IPS-18a (cell line): Measurements from ENCODE around the gene TBCD.

Experiments
- H3K27ac ChIP-seq: one replicate; pipeline ENCODE4 v1.5.1; 2013; ENCODE audit warnings: low read length
- H3K27me3 ChIP-seq: one replicate; pipeline ENCODE4 v1.6.1; 2013; ENCODE audit warnings: mild to moderate bottlenecking, low read length; ENCODE audit not compliant: control insufficient read depth, insufficient read depth
- H3K36me3 ChIP-seq: one replicate; pipeline ENCODE4 v1.6.1; 2013; ENCODE audit warnings: low read depth, low read length; ENCODE audit not compliant: control insufficient read depth
- H3K4me1 ChIP-seq: one replicate; pipeline ENCODE4 v1.6.1; 2013; ENCODE audit warnings: low read depth, low read length; ENCODE audit not compliant: control insufficient read depth
- H3K4me3 ChIP-seq: one replicate; pipeline ENCODE4 v1.5.1; 2013; ENCODE audit warnings: low read length
- H3K9ac ChIP-seq: one replicate; pipeline ENCODE4 v1.6.1; 2013; ENCODE audit warnings: mild to moderate bottlenecking, low read length, moderate library complexity
- H3K9me3 ChIP-seq: one replicate; pipeline ENCODE4 v1.6.1; 2013; ENCODE audit warnings: low read depth, low read length; ENCODE audit not compliant: control insufficient read depth

The TBCD gene

DNA sequence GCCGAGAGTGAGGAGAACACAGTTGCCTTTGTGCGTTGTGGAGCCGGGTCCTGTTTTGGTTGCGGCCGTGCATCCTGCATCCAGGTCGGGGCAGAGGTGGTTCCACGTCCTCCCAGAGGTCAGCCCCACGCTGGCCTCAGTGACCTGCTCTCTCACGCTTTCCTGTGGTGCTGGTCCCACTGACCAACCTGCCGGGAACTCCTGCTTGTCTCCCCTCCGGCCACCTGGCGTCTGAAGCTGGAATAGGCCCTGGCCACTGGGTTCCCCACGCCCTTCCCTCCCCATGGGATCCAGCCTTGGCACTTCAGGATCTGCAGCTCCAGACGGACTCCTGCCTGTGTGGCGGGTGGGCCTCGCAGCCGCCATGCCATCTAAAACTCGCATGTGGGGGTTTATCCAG is 173.5 kb downstream of the TBCD start:
- Histone ChIP-seq H3K9me3 (no peaks in the 10 kb centered on the region), H3K4me1 (no peaks in the 10 kb centered on the region), H3K27me3 (no peaks in the 10 kb centered on the region), H3K9ac (no peak overlapping the region), H3K36me3 (peaks cover 59% of the 10 kb centered on the region), H3K4me3 (no peak overlapping the region), H3K27ac (no peak overlapping the region)

DNA sequence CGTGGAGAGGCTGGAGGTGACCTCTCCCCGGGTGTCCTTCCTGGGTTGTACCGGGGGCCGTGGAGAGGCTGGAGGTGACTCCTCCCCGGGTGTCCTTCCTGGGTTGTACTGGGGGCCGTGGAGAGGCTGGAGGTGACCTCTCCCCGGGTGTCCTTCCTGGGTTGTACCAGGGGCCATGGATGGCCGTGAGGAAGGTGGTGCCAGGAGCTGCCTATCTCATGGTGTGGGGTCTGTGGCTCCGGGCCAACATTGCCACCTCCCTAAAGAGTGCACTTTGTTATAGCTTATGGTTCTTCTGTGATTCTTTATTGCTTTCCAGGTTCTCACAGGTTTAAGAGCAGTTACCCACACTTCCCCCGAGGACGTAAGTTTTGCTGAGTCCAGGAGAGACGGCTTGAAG is 174.2 kb downstream of the TBCD start:
- H3K4me1 ChIP-seq: no peaks in the 10 kb centered on the region
- no peak overlapping the region for H3K27ac ChIP-seq
- H3K36me3 ChIP-seq: peaks cover 64% of the 10 kb centered on the region
- H3K9me3 ChIP-seq: no peaks in the 10 kb centered on the region
- no peaks in the 10 kb centered on the region for H3K27me3 ChIP-seq
- H3K4me3 ChIP-seq: no peak overlapping the region
- H3K9ac ChIP-seq: no peak overlapping the region

DNA sequence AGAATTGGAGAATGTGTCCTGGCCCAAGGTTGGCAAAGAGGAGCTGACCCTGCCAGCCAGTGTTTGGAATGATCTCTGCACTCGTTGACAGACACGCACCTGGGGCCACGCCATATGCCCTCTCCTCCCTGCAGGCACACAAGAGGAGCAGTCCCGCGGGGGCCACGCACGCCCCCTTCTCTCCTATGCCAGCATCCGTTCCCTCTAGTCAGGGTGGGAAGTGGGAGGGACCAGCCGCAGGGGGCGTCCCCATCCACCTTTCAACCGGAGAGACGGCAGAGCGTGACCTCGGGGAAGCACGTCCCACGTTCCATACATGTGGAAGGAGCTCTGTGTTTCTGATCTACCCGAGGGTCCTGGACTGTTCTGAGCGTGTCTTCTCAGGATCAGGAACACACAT is 174.9 kb downstream of the TBCD start:
- Histone ChIP-seq H3K9me3 (no peaks in the 10 kb centered on the region), H3K36me3 (peaks cover 62% of the 10 kb centered on the region), H3K27me3 (no peaks in the 10 kb centered on the region), H3K4me3 (no peak overlapping the region), H3K27ac (no peak overlapping the region), H3K4me1 (no peaks in the 10 kb centered on the region), H3K9ac (no peak overlapping the region)

DNA sequence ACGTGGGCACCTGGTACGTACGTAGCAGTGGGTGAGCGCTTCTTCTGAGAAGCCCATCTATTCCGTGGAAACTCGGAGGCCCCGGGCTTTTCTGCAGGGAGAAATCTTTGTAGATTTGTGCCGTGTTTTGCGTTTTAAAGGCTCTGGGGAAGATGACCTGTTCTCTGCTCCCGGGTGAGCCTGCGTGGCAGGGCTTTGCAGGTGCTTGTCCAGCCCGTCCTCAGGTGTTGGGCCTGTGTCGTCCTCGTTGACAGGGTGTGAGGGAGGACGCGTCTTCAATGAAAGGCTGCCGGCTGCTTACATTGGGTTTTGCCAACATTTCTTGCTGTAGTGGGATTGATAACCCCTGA is 175.4 kb downstream of the TBCD start:
- Histone ChIP-seq H3K4me1 (no peaks in the 10 kb centered on the region), H3K9me3 (no peaks in the 10 kb centered on the region), H3K27me3 (no peaks in the 10 kb centered on the region), H3K36me3 (peaks cover 64% of the 10 kb centered on the region), H3K9ac (no peak overlapping the region), H3K4me3 (no peak overlapping the region), H3K27ac (no peak overlapping the region)

DNA sequence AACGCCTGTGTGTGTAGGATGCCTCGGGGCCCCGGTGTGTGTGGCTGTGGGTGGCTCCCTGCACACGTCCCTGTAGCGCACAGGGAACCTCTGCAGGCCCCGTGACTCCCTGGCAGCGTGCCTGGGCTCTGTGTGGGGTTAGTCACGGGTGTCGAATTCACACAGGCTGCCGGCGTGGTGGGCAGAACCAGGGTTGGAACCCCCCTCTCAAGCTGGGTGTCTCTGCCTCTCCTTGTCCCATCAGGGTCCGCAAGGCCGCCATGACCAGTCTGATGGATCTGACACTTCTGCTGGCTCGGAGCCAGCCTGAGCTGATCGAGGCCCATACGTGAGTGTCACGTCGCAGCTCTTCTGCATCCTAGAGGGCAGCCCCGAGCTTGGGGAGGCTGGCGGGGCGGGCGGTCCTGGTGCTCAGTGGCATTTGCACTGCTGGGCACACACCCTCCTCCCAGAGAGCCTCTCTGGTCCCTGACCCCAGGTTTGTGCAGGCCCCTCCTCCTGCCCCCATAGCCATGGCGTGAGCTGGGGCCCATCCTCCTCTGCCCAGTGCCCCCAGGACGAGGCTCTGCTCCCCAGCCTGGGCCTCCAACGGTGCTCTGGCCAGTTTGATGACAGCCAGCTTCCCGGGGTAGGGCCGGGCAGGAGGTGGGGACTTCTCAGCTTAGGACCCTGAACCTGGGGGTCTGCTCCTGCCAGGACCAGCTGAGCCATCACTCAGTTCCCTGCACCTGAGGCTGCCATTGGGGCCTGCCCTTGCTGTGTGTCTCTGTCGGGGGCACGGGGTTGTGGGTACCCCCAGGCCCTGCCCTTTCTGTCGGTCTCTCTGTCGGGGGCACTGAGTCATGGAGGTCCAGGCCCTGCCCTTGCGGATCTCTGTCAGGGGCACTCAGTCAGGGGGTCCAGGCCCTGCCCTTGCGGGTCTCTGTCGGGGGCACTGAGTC is 176.1 kb downstream of the TBCD start:
- no peaks in the 10 kb centered on the region for H3K9me3 ChIP-seq
- H3K4me1 ChIP-seq: no peaks in the 10 kb centered on the region
- H3K9ac ChIP-seq: no peak overlapping the region
- H3K36me3 ChIP-seq: peaks cover 66% of the 10 kb centered on the region
- H3K27me3 ChIP-seq: no peaks in the 10 kb centered on the region
- H3K27ac ChIP-seq: no peak overlapping the region
- no peak overlapping the region for H3K4me3 ChIP-seq

DNA sequence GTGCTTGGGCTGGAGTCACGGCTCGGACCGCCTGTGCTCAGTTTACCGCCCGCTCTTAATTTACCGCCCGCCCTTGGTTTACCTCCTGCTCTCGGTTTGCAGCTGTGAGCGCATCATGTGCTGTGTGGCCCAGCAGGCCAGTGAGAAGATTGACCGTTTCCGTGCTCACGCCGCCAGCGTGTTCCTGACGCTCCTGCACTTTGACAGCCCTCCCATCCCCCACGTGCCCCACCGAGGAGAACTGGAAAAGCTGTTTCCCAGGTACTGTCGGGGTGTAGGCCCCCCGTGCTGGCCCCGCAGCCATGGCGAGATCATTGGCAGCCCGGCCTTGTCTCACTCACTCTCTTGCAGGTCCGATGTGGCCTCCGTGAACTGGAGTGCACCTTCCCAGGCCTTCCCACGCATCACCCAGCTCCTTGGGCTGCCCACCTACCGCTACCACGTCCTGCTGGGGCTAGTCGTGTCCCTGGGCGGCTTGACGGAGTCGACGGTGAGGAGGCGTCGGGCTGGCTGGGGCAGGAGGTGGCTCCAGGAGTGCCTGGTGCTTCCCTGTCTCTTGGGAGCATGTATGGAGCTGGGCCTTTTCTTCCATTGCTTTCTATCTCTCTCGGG is 177.3 kb downstream of the TBCD start:
- Histone ChIP-seq H3K36me3 (peaks cover 70% of the 10 kb centered on the region), H3K27me3 (no peaks in the 10 kb centered on the region), H3K9me3 (no peaks in the 10 kb centered on the region), H3K27ac (no peak overlapping the region), H3K4me3 (no peak overlapping the region), H3K4me1 (no peaks in the 10 kb centered on the region), H3K9ac (no peak overlapping the region)

DNA sequence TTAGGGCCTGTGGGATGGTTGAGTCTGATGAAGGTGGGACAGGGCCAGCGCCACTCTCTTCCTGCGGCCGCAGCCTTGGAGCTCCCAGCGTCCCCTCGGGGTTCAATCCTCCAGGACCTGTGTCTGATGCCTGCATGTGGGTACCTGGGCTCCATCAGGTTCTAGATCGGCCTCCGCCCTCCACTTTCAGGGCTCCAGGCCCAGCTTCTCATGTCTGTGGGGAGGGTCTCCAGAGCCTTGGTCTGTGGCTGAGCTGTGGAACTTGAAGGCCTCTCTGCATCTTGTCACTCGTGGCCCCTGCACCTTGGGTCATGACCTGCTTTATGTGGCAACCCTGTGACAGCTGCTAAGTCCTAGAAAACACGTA is 177.8 kb downstream of the TBCD start:
- no peak overlapping the region for H3K27ac ChIP-seq

DNA sequence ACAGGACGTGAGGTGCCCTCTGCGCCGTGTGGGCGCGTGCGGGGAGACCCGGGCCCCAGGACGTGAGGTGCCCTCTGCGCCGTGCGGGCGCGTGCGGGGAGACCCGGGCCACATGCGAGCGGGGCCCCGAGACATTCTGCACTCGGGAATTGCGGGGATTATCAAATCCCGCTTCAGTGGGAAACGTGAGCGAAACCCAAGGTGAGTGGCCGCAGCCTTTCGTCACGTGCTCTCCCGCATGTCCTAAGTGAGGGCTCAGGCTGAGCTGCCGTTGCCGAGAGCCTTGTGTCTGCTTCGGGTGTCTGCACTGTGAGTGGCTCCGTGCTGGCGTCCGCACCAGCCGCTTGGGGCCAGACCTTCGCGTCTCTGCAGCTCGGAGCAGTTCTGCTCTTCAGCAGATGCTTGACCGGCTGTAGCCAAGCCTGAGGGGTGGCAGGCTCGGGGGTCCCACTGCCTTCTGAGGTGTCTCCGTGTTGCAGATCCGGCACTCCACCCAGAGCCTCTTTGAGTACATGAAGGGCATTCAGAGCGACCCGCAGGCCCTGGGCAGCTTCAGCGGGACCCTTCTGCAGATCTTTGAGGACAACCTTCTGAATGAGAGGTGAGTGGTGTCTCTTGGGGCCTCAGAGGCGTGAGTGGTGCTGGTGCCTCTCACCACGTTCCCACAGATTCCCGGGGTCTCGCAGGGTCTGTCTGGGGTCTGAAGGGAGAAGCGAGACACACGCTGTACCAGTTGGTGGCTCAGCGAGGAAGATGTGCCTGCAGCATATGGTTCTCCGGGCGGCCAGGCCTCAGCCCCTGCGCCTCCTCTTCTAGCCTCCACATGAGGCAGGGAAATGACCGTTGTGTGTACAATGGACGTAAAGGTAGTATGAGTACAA is 178.4 kb downstream of the TBCD start:
- no peaks in the 10 kb centered on the region for H3K9me3 ChIP-seq
- H3K27me3 ChIP-seq: no peaks in the 10 kb centered on the region
- H3K4me3 ChIP-seq: no peak overlapping the region
- peaks cover 60% of the 10 kb centered on the region for H3K36me3 ChIP-seq
- no peak overlapping the region for H3K27ac ChIP-seq
- no peaks in the 10 kb centered on the region for H3K4me1 ChIP-seq
- no peak overlapping the region for H3K9ac ChIP-seq

More for the DNA sequence above, 177.8 kb downstream of the TBCD start:
- Histone ChIP-seq H3K9ac (no peak overlapping the region), H3K27me3 (no peaks in the 10 kb centered on the region), H3K4me3 (no peak overlapping the region), H3K36me3 (peaks cover 66% of the 10 kb centered on the region), H3K9me3 (no peaks in the 10 kb centered on the region), H3K4me1 (no peaks in the 10 kb centered on the region)

DNA sequence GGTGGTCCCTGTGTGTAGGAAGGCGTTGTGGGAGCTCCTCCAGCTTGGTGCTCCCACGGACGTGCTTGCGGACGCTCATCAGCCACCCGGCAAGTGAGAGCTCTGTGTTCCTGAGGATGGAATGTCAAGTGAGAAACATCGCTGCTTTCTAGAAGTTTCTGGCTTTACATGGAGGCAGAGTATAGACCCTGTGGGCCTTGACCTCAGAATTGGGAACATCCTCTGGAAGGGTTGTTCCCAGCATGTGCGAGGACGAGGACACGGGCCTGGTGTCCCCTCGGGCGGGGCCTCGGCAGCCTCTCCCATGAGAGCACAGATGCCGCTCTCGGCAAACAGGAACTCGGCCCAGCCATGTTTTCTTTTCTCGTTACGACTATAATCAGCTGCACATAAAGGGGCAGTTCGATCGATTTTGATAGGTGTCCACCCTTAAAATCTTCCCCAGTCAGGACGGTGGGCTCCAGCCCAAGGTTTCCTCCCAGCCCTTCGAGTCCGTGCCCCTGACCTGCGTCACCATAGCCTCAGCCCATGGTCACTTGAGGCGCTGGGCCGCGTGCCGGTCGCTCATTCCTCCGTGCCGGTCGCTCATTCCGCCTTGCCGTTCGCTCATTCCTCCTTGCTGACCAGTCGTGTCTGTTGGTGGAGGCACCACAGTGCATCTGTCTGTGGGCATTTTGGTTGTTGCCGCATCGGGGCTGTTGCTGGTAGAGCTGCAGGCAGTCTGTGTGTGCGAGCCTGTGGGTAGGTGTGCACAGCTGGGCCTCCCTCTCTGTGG is 179.2 kb downstream of the TBCD start:
- H3K27ac ChIP-seq: no peak overlapping the region
- H3K36me3 ChIP-seq: peaks cover 57% of the 10 kb centered on the region
- H3K4me3 ChIP-seq: no peak overlapping the region
- no peak overlapping the region for H3K9ac ChIP-seq
- no peaks in the 10 kb centered on the region for H3K9me3 ChIP-seq
- H3K27me3 ChIP-seq: no peaks in the 10 kb centered on the region
- H3K4me1 ChIP-seq: no peaks in the 10 kb centered on the region

DNA sequence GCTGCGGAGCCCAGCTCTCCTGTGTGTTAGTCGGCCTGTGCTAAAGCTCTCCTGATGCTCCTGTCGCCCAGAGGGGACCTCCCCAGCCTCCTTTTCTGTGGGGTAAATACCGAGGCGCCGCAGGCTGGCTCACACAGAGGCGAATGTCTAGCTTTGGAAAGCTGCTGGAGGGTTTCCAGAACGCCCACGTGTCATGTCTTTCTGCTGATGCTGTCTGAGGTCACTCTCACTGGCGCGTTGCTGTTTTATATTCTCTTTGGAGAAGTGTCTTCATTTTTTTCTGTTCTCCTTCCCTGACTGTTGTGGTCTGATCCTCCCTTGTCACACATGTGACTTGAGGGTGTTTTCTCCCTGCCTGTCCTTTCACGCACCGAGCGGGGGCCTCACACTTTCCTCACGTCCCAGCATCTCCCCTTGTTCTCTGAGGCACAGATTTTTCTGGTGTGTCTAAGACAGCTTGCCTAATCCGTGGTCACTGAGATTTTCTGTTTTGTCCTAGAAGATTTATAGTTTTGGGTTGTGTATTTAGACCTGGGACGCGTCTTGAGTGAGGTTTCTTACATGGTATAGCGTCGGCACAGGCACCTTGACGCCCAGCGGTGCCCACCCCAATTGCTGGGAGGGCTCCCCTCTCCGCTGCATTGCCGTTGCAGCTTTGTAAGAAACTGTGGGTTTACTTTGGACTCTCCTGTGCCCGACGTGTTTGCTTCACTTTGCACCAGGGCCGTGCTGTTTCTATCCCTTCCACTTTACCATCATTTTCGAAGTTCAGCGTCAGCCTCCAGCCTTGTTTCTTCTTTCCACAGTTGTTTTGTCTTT is 180.0 kb downstream of the TBCD start:
- no peaks in the 10 kb centered on the region for H3K4me1 ChIP-seq
- H3K27ac ChIP-seq: no peak overlapping the region
- no peak overlapping the region for H3K4me3 ChIP-seq
- no peak overlapping the region for H3K9ac ChIP-seq
- no peaks in the 10 kb centered on the region for H3K27me3 ChIP-seq
- H3K36me3 ChIP-seq: peaks cover 49% of the 10 kb centered on the region
- H3K9me3 ChIP-seq: no peaks in the 10 kb centered on the region
